ENCODE data around the gene TSPAN9. TPM values are rescaled to one million over a fixed set of nuclear protein-coding genes. Genes with fewer than 3 reads are reported as not detected.

Gene TSPAN9
- total RNA-seq, 1 experiment from 2014 or later, result 13.4 TPM

DNA sequence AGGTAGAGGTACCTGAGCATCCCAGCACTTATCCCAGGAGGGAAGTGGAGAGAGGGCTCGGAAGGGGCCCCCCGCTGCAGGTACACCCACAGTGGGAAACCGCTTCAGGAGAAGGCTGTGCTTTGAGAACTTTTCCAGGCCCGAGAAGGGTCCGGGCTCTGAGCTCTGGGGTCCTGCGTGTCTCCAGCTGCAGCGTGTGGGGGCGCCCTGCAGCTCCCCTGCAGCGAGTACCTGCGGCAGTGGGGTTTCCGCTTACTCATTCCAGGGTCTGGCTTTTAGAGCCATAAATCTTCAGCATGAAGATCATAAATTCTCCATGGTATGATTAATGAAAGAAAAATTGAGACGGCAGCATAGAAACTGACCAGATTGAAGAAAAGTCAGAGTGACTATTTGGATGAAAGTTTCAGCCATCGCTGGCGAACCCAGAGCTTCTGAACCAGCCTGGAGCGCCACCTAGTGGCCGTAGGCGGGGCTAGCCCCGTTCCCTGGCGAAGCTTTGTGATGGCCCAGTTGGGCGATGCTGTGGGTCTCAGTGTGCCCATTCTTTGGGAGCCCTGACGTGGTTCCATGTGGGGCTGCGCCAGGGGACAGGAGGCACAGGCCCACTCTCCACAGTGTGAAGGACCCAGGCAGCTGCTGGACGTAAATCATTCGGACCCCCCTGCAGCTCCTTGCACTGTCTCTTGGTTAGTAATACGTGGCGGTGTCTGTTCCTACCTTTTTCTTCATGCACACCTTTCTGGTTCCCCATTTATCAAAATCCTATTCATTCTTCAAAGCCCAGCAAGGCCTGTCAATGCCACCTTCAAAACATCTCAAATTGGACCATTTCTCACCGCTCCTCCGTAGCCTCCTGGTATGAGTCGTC is 198.2 kb downstream of the TSPAN9 start:
- DNase-seq (ENCODE audit: unreplicated experiment), result peak; percentile 68
- Mint-ChIP-seq H3K27ac (ENCODE audit: low read depth, unreplicated experiment) (no peak overlapping the region), H3K4me3 (ENCODE audit: unreplicated experiment) (no peak overlapping the region), H3K9me3 (ENCODE audit: unreplicated experiment) (no peaks in the 10 kb centered on the region), H3K36me3 (ENCODE audit: insufficient read depth, unreplicated experiment) (peaks cover 5% of the 10 kb centered on the region), H3K27me3 (ENCODE audit: insufficient read depth, unreplicated experiment) (no peaks in the 10 kb centered on the region), H3K4me1 (ENCODE audit: insufficient read depth, unreplicated experiment) (peaks cover 17% of the 10 kb centered on the region)
- TF ChIP-seq, protein P1, sequence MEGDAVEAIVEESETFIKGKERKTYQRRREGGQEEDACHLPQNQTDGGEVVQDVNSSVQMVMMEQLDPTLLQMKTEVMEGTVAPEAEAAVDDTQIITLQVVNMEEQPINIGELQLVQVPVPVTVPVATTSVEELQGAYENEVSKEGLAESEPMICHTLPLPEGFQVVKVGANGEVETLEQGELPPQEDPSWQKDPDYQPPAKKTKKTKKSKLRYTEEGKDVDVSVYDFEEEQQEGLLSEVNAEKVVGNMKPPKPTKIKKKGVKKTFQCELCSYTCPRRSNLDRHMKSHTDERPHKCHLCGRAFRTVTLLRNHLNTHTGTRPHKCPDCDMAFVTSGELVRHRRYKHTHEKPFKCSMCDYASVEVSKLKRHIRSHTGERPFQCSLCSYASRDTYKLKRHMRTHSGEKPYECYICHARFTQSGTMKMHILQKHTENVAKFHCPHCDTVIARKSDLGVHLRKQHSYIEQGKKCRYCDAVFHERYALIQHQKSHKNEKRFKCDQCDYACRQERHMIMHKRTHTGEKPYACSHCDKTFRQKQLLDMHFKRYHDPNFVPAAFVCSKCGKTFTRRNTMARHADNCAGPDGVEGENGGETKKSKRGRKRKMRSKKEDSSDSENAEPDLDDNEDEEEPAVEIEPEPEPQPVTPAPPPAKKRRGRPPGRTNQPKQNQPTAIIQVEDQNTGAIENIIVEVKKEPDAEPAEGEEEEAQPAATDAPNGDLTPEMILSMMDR (IDR thresholded peaks at IDR 0.05; ENCODE audit: unreplicated experiment), result peak; percentile 95
- ChIA-PET POLR2A (interaction anchor here (0.6 to 1.3 kb wide), 6 partner anchors 24 to 1224 kb away, joined by 3 to 5 read pairs (median 3); no protein-coding TSS in a partner anchor), CTCF (interaction anchor here (0.6 to 12.0 kb wide), 60 partner anchors 8 to 1023 kb away, joined by 3 to 248 read pairs (median 4); no protein-coding TSS in a partner anchor)
- BruUV-seq (replicated peaks), result no TSS peak
- intact Hi-C loops (cut with micrococcal nuclease), result loop anchor here (1.0 kb wide), 3 partner anchors 72 to 202 kb away; no protein-coding TSS in a partner anchor

DNA sequence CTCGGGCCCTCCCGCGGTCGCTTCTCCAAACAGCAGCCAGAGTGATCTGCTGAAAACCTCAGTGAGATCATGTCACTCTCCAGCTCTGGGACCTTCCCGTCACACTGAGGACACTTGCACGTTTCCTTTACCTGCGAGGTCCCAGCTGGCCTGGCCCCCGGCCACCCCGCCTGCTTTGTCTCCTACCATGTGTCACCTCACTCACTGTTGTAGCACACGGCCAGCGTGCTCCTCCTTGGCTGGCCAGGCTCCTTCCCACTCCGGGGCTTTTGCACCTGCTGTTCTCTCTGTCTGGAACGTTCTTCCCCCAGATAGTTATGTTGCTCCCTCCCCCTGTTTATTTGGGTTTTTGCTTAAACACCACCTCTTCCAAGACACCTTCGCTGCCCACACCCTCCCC is 199.0 kb downstream of the TSPAN9 start:
- Mint-ChIP-seq H3K4me3 (ENCODE audit: unreplicated experiment) (no peak overlapping the region), H3K27ac (ENCODE audit: low read depth, unreplicated experiment) (no peak overlapping the region), H3K27me3 (ENCODE audit: insufficient read depth, unreplicated experiment) (no peaks in the 10 kb centered on the region), H3K36me3 (ENCODE audit: insufficient read depth, unreplicated experiment) (peaks cover 5% of the 10 kb centered on the region), H3K4me1 (ENCODE audit: insufficient read depth, unreplicated experiment) (peaks cover 17% of the 10 kb centered on the region), H3K9me3 (ENCODE audit: unreplicated experiment) (no peaks in the 10 kb centered on the region)
- no peak for DNase-seq (ENCODE audit: unreplicated experiment)
- ChIA-PET CTCF (interaction anchor here (0.7 to 12.0 kb wide), 32 partner anchors 8 to 1008 kb away, joined by 3 to 248 read pairs (median 8); no protein-coding TSS in a partner anchor), POLR2A (no interaction called here)
- BruUV-seq (replicated peaks), result no TSS peak
- intact Hi-C loops (cut with micrococcal nuclease), result no loop called here
- TF ChIP-seq, protein P1 (IDR thresholded peaks at IDR 0.05; ENCODE audit: unreplicated experiment), result no peak

DNA sequence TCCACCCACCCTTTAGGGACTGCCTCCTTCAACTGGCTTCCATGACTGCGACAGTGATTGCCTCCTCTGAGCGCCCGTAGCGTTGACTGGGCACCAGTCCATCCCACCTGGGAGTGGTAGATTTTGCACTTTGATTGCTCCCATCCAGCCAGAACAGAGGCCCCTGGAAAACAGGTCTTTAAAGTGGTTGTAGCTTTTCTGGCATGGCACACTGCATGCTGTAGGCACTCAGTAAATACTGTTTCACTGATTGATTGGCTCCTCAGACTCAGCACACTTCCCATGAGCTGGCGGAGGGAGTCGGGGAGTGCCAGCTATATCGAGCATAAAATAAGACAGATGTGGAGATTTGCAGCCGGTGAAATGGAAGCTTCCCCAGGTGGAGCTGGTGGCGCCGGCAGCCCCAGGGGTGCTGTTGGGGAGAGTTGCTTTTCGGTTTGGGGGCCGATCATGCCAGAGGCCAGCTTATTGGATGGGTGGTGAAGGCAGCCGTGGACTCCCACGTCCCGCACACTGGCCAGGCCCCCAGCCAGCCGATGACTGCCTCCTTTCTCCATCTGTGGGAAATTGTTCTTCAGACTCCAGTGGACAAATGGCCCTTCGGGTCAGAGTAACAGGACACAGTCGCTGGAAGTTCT is 200.2 kb downstream of the TSPAN9 start:
- Mint-ChIP-seq H3K4me3 (ENCODE audit: unreplicated experiment) (no peak overlapping the region), H3K9me3 (ENCODE audit: unreplicated experiment) (no peaks in the 10 kb centered on the region), H3K36me3 (ENCODE audit: insufficient read depth, unreplicated experiment) (peaks cover 7% of the 10 kb centered on the region), H3K27me3 (ENCODE audit: insufficient read depth, unreplicated experiment) (no peaks in the 10 kb centered on the region), H3K27ac (ENCODE audit: low read depth, unreplicated experiment) (no peak overlapping the region), H3K4me1 (ENCODE audit: insufficient read depth, unreplicated experiment) (peaks cover 17% of the 10 kb centered on the region)
- ChIA-PET CTCF (interaction anchor here (0.7 to 12.0 kb wide), 14 partner anchors 10 to 492 kb away, joined by 3 to 248 read pairs (median 3); no protein-coding TSS in a partner anchor), POLR2A (interaction anchor here (0.7 kb wide), 1 partner anchor 53 kb away, joined by 3 read pairs; no protein-coding TSS in a partner anchor)
- intact Hi-C loops (cut with micrococcal nuclease), result no loop called here
- BruUV-seq (replicated peaks), result no TSS peak
- TF ChIP-seq, protein P1 (IDR thresholded peaks at IDR 0.05; ENCODE audit: unreplicated experiment), result no peak
- no peak for DNase-seq (ENCODE audit: unreplicated experiment)

Data from MCF 10A (cell line).